ENCODE data around the gene BTN1A1.
"Not testable (repeated sequence)": the region's sequence is repeated elsewhere in the genome, so short reads cannot be mapped to it uniquely, and the experiment has no call there.

BTN1A1 gene

DNA sequence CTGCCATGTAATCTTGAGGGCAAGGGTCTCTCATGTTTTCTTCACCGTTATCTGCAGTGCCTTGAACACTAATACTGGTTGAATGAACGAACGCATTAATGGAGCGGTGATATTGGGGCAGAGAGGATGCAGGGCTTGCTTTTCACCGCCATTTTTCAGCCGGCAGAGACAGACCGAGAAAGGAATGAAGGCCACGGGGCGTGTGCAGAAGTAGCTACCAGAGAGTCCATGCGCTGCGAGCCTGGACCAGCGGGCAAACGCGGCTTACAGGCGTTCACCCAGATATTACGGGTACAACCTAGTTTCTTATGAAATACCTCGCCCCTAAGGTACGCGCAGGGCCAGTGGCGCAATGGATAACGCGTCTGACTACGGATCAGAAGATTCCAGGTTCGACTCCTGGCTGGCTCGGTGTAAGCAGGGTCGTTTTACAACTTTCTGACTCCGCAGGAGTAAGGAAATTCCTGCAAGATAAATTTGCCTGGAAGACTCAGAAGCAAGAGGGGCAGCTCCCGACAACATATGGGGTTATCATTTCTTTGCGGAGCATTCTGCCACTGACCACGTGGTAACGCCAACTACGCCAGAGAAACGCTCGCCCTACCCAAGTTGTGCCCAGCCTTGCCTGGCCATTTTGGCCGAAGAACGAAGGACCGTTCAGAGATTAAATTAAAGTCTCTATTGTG, 37.2 kb downstream of the BTN1A1 start:
- DNase-seq (ENCODE audit: low spot score) = peak; percentile 93

- DNase-seq (ENCODE audit: low spot score) = peak; percentile 98
Measured at GRCh38 chr6:26537846-26538571, 37.9 kb downstream of the BTN1A1 start, which contains the start of gene HMGN4. HMGN4 (plus strand) TSS chr6:26538366; CDS start chr6:26545207, 6,841 bp downstream.

- peak; percentile 25 for DNase-seq (ENCODE audit: low spot score)
Measured at GRCh38 chr6:26538572-26538902, 38.4 kb downstream of the BTN1A1 start.

DNA sequence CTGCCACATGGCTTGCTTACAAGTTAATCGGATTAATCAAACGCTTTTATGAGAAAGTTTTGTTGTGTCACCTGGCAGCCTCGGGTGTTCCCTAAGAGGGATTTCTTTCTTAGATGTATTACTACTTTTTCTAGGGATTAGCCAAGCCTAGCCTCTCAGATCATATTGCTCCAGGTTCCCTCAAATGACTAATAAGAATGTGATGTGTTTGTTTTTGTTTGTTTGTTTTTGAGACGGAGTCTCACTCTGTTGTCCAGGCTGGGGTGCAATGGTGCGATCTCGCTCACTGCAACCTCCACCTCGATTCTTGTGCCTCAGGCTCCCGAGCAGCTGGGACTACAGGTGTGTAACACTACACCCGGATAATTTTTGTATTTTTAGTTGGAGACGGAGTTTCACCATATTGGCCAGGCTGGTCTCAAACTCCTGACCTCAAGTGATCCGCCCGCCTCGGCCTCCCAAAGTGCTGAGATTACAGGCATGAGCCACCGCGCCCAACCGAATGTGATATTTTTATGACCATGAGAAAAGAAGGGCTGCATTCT, 39.0 kb downstream of the BTN1A1 start:
- DNase-seq (ENCODE audit: low spot score) = no peak

GRCh38 chr6:26541579-26541978, 41.5 kb downstream of the BTN1A1 start:
- DNase-seq (ENCODE audit: low spot score) = no peak

DNA sequence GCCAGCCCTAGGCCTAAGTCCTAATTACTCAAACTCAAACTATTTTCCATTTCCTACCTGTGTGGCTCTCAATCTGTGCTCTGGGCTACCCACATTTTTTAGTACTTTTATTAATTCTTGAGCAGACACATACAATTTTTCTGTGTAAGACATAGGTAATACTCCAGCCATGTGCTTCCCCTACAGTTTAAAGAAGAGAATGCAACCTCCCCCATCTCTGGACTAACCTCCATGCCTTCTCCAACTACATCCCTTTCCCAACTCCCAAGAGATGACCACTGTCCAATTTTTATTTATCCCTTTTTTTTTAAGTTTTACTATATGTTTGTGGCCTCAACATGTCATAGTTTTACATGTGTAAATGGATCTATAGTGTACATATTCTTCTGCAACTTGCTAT, 43.9 kb downstream of the BTN1A1 start:
- no peak for DNase-seq (ENCODE audit: low spot score)

- DNase-seq (ENCODE audit: low spot score) = no peak
Measured at GRCh38 chr6:26544473-26544872, 44.4 kb downstream of the BTN1A1 start.

- DNase-seq (ENCODE audit: low spot score) = peak; percentile 26
Measured at GRCh38 chr6:26545627-26546026, 45.5 kb downstream of the BTN1A1 start.

- DNase-seq (ENCODE audit: low spot score) = not testable (repeated sequence)
Measured at GRCh38 chr6:26547363-26547762, 47.3 kb downstream of the BTN1A1 start.

- DNase-seq (ENCODE audit: low spot score) = no peak
Measured at GRCh38 chr6:26550250-26550993, 50.3 kb downstream of the BTN1A1 start.

- DNase-seq (ENCODE audit: low spot score) = no peak
Measured at GRCh38 chr6:26552205-26552604, 52.1 kb downstream of the BTN1A1 start.

DNA sequence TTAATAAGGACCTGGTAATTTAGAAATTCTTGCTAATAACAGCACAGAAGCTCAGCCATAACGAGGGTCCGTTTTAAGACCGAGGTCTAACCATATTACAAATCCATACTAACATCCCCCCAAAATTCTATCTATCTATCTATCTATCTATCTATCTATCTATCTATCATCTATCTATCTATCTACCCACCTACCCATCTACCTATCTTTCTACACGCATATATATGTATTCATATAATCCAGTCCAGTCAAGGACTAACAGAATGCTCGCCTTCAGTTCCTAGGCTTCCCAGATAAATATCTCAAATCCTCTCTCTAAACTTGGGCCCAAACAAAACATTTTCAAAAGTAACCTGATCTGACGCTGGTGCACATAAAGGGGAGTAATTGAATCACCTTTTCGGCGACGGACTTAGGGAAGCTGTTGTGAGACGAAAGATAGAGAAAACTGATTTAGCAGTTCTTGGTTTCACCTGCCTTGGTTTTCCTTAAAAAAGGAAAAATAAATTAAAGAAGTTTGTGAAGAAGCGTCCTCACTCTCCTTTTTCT, 52.6 kb downstream of the BTN1A1 start:
- no peak for DNase-seq (ENCODE audit: low spot score)

DNA sequence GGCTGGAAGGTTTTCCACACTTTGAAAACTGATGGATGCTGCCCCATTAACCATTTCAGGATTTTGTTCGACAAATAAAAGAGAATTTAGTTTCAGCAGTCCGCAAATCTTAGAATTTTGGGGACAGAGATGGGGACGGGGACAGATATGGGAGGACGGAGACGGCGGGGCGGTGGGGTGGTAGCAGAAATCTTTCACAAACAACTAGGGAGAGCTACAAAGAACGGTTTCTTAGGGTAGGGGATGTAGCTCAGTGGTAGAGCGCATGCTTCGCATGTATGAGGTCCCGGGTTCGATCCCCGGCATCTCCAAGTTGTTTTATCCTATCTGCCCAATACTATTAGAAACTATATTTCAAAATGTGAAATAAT, 53.1 kb downstream of the BTN1A1 start:
- DNase-seq (ENCODE audit: low spot score) = peak; percentile 87

GRCh38 chr6:26553635-26554446, 53.7 kb downstream of the BTN1A1 start:
- peak; percentile 87 for DNase-seq (ENCODE audit: low spot score)

DNA sequence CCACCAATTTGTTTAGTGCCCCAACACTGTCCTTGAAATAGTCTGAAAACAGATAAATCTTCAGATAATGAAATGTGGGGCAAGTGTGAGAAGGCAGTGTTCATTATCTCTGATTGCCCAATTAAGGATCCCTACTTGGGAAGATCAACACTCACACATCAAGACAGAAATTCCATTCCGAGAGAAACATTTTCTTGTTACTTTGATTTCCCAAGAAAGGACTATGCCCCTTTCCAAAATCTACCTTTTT, 54.3 kb downstream of the BTN1A1 start:
- no peak for DNase-seq (ENCODE audit: low spot score)

GRCh38 chr6:26554697-26555504, 54.8 kb downstream of the BTN1A1 start:
- DNase-seq (ENCODE audit: low spot score) = peak; percentile 57

DNA sequence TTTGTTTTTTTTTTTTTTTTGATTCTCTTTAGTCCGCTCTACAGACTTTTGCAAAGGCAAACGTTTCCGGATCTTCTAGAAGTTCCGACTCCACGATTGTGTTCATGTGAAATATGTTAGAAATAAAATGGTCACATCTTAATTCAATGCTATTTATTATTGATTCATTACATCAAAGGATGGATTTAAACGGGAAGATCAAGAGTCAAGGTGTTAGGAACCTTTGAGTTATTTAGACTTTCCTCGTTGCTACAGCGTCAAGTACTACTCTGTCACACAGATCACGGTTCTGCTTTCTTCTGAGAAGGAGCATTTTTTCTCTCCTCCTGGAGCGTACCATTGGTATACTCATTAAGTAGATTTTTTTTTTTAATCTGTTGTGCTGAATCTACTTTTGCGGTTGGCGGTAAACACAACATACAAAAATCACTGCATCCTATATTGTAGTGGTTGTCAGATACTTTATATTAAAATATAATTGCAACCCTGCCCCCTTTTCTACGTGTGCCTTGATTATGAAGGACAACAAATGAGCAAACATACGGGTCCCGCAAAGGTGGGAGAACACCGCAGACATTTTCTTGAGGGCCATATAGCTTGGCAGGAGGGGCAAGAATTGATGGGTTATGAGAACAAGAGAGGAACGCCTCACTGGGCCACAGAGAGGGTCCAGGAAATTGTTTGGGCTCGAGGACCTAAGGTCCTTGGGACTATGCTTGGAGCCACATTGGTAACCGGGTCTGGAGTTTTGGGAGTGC, 55.6 kb downstream of the BTN1A1 start:
- DNase-seq (ENCODE audit: low spot score) = peak; percentile 28

- peak; percentile 48 for DNase-seq (ENCODE audit: low spot score)
Measured at GRCh38 chr6:26556263-26557070, 56.4 kb downstream of the BTN1A1 start.
